GM18907 (cell line): ENCODE measurements around the gene NTN3.

ENCODE experiments used
- ATAC-seq: cut with Tn5 transposase; IDR thresholded peaks from one replicate; pipeline ENCODE4 v1.9.1; 2021; ENCODE audit warnings: mild to moderate bottlenecking, moderate library complexity; ENCODE audit not compliant: unreplicated experiment

NTN3 gene

DNA sequence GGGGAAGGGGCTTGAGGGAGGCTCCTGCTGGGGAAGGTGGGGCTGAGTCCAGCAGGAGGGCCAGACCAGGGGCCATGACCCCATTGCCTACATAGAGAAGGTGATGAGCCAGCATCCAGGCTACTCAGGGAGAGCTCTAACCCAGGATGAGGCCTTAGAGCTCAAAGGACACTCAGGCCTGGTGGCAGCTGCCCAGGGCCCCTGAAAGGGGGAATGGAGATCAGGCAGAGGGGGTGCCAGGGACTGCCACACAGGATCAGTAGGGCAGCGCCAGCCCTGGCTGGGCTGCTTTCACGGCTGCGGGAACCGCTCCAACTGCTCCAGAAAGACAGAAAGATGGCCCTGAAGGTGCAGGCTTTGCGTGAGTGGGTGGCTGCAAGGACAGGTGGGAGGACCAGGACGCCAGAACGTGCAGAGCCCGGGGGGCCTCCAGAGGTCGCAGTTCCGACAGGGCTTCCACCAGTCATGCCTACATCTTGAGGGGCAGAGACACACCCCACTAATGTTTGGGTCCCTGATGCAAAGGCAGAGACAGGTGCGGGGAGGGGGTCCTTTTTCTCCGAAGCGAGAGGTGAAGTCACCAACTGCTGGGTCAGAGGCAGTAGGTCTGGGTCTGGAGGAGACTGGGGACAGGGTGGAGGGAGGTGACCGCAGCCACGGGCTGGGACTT is 41.8 kb downstream of the NTN3 start:
- ATAC-seq, result no peak

DNA sequence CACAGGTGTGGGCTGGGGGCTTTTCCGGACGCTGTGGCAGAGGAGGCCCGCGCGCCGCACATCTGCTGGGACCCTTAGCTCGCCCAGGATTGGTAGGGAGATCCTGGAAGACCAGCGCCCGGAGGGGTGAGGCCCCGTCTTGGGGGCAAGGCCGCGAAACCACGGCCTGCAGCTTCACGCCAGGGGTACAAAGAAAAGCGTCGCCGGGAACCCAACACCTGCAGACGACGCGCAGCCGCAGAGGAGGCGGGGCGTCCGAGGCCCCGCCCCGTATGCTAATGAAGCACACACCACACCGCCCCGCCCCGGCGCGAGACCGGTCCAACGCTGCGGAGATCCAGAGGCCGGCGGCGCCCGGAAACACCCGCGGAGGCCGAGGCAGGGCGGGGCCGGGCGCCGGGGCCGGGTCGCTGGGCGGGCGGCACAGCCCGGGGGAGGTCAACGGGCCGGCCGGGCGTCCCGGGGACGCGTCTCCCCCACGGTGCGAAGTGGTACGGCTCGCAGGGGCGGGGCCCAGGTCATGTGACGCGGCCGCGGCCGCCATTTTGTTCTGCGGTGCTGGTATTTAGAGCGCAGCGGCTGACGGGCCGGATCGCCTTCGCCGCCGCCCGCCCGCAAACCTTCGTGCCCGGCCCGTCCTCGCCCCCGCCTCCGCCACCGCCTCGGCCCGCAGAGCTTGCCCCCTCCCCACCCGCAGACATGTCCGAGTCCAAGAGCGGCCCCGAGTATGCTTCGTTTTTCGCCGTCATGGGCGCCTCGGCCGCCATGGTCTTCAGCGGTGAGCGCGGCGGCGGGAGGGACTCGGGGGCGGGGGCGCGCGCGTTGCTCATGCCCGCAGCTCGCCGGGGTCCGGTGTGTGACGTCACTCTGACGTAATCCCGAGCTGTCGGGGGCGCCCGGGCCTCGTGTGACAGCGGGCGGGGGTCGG is 42.6 kb downstream of the NTN3 start, which contains the start of gene ATP6V0C:
TSS of gene ATP6V0C (plus strand) at position 548 of the 928 bp plus-strand sequence. CDS start at position 700, 152 bp downstream.
- peak; percentile 61 for ATAC-seq

DNA sequence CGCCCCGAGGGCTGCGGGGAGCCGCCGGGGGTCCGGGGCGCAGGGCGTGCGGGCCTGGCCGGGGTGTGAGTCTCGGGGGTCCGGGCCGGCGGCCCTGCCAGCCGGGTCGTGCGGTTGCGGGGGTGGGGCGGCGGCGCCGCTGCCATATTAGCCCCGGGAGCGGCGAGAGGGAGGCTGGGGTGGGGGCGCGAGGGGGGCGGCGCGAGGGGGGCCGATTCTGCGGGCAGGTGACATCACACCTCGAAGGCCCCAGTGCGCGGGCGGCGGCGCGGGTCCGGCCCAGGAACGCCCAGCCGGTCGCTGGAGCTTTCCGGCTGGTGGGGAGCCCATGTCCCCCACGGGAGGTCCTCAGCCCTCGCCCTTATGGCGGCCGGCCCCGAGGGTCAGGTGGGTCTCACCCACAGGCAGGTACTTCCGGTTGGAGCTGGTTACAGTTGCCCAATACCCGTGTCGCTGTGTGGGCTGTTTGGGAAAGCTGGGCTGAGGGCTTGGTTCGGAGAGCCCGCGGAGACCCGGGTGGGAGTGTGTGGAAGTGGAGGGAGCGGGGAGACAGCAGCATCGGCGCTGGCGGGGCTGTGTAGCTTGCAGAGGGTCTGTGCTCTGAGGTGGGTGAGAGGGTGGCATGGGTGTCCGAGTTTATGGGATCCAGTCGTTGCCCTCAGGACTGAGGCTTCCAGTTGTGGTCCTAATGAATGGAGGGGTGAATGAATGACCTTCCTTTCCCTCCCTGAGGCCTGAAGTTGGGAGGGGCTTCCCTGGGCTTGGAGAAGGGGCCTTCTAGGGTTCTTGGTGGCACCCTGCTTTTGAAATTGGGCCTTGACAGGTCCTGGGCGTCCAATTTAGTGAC is 43.5 kb downstream of the NTN3 start:
- ATAC-seq, result no peak

DNA sequence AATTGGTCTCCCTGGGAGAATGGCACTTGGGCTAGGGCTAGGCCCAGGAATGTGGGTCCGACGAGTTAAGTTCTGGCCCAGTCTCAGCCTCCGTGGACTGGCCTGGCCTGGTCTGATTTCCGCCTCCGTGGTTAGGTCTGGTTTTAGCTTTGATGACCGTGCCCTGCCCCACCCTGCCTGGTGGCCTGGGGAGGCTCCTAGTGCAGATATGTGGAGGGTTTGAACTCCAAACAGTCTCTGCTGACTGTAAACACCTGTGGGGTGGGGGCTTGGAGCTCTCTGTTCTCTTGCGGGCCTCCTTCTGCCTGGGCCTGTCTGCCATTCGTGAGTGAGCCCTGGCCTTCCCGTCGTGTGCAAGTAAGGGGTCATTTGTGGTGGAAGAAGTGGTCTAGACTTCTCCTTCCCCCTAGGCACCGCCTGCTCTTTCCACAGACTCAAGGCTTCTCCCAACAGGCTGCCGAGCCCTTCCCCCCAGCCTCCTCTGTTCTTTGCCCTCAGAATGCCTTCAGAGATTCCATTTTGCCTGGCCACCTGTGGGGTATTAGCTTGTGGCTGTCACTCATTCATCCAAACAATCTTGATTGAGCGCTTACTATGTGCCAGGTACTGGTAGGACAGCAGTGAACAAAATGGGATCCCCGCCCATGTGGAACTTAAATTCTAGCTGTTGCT is 44.2 kb downstream of the NTN3 start:
- ATAC-seq, result no peak

DNA sequence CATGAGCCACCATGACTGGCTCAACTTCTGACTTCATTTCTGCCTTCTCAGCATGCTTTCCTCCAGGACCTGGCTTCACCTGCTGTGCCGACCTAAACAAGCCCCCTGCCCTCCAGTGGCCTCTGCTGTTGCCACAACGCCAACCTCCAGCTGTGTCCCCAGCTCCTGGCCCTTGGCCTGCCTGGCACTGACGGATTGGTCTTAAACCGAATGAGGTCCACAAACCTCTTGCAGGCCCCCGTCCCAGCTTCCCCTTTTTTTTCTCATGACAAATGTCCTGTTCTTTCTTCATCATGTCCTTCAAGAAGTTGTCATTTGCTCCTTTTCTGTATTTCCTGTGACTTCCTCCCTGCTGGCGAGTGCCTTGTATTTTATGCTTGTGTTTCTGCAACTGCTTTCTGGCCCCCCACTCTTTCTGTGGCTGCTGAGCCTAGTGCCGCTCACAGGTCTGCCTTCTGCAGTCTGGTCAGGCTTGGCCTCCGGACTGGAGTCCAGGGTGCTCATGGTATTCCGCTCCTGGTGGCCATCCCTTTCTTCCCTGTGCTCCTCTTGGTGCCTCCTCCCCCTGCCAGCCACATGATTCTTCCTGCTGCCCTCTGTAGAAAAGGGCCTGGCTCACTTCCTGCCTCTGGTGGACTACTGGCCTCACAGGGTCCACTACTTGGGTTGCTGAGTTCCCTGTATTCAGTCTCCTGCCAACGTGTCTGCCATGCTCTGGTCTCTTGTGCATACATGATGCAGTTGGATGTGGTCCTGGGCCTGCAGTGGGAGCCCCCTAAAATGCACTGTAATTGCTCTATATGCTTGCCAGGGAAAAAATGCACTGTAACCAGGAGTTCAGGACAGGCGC is 45.5 kb downstream of the NTN3 start:
- no peak for ATAC-seq

DNA sequence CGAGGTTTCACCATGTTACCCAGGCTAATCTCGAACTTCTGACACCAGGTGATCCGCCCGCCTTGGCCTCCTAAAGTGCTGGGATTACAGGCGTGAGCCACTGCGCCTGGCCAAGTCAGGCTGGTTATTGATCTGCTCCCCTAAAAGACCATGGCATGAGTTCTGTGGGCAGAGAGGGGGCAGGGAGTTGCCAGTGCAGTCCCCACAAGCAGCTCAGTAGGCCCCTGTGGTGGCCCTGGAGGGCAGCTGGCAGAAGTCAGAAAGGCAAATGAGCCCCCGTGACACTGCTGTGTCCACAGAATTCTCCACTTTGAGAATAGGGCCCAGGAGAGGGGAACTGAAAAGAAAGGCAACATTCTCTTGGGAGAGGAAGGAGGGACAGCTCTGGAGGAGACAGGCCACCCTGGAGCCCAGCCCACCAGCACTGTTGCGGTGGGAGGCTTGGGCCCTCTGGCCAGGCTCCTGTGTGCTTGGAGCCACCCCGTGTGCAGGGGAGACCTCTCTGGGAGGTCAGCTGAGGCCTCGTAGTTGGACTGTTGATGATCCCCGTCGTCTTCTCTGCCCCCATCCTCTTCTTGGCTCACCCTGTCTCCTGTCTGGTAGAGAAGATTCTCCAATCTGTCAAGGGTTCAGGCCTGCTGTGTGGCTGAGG is 47.0 kb downstream of the NTN3 start:
- ATAC-seq, result no peak

DNA sequence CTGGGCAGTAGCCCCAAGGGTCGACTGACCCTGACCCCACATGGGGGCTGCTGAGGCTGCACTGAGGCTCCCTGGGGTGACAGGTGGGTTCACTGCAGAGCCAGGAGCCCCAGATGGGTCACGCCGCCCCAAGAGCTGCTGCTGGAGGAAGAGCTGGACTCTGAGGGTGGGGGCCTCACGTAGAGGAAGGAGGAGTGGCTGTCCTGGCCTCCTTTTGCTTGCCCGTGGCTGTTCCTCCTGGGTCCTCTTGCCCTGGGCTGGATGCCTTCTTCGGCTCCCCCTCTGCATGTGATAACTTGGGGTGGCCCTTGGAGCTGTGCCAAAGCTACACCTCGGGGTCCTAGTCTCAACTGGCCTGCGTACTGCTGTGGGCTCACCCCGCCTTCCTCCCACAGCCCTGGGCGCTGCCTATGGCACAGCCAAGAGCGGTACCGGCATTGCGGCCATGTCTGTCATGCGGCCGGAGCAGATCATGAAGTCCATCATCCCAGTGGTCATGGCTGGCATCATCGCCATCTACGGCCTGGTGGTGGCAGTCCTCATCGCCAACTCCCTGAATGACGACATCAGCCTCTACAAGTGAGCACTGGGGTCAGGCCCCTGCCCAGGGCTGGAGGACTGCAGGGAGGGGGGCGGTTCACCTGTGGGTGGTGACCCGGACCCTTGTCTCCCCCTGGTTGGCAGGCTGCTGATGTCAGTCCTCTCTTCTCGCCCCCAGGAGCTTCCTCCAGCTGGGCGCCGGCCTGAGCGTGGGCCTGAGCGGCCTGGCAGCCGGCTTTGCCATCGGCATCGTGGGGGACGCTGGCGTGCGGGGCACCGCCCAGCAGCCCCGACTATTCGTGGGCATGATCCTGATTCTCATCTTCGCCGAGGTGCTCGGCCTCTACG is 48.0 kb downstream of the NTN3 start:
- no peak for ATAC-seq

DNA sequence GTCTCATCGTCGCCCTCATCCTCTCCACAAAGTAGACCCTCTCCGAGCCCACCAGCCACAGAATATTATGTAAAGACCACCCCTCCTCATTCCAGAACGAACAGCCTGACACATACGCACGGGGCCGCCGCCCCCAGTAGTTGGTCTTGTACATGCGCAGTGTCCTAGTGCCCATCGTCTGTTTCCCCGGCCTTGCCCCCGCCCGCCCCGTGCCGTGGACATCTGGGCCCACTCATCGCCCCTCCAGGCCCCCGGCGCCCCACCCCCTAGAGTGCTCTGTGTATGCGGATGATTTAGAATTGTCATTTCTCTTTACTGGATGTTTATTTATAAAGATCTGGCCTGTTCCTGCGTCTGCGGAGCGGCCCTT is 48.6 kb downstream of the NTN3 start:
- no peak for ATAC-seq

DNA sequence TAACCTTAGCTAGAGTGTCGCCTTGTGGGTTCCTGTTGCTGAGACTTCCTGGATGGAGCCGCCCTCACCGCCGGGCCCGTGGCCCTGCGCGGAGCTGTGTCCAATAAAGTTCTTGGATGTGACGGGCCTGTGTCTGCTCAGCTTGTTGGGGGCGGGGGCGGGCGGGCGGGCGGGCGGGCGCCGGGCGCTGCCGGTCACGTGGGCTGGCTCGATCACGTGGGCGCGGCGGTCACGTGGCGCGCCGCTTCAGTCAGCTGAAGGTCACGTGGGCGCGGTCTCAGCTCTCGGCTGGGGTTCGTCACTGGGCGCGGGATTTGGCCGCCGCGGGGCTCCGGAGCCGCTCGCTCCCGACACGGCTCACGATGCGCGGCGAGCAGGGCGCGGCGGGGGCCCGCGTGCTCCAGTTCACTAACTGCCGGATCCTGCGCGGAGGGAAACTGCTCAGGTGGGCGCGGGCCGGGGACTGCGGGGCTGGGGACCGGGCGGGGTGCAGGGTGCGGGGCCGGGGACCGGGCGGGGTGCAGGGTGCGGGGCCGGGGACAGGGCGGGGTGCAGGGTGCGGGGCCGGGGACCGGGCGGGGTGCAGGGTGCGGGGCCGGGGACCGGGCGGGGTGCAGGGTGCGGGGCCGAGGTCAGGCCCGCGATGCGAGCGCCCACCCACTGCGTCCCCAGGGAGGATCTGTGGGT is 49.1 kb downstream of the NTN3 start, which contains the start of gene AMDHD2:
TSS of gene AMDHD2 (plus strand) at position 275 of the 687 bp plus-strand sequence. CDS start at position 363, 88 bp downstream.
- ATAC-seq, result peak; percentile 34

DNA sequence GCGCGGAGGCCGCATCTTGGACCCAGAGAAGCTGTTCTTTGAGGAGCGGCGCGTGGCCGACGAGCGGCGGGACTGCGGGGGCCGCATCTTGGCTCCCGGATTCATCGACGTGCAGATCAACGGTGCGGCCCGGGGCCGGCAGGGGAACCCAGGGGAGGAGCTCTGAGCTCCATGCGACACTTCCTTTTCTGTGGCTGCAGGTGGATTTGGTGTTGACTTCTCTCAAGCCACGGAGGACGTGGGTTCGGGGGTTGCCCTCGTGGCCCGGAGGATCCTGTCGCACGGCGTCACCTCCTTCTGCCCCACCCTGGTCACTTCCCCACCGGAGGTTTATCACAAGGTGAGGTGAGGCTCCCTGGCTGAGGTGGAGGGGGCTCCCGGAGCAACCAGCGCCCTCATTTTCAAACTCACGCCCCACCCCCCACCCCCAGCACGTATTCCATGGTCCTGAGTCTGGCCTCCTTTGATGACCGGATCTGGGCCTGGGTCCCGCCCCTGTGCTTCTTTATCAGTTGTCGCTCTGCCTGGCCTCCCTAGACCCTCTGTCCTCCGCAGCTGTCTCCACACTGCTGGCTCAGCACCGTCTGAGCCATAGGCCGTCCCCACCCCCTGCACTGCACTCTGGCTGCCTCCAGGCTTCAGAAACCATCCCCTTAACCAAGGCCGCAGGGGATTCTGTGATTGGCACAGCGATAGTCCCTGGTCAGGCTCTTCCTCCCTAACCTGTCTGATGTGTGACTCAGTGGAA is 49.9 kb downstream of the NTN3 start:
- ATAC-seq, result peak; percentile 22
